Ramos (cell line): ENCODE measurements around the gene CP.

Experiments used
- in situ Hi-C: fragments of 300-500 bp; cut with MboI; formaldehyde crosslinking; loops from one replicate; pipeline ENCODE4 v1.14.3; 2022; ENCODE audit warnings: low sequenced_read_pairs; ENCODE audit not compliant: unreplicated experiment

Gene CP

DNA sequence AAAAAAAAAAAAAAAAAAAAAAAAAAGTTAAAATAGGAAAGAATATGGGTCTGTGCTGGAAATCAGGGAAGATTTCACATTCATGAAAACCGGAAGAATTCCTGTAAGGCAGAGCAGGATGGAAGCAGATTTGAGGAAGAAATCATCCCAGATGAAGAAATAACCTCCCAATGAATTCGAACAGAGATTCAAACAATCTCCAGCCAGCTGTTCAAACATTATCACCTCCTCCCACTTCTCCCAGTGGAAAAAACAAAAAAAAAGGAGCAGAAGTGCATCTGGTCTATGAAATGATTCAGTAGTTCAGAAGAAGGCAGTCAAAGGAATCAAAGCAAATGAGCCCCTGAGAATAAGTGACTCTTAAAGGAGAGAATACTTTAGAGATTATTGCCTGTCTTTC, 33.1 kb downstream of the CP start:
- in situ Hi-C loops = no loop called here

DNA sequence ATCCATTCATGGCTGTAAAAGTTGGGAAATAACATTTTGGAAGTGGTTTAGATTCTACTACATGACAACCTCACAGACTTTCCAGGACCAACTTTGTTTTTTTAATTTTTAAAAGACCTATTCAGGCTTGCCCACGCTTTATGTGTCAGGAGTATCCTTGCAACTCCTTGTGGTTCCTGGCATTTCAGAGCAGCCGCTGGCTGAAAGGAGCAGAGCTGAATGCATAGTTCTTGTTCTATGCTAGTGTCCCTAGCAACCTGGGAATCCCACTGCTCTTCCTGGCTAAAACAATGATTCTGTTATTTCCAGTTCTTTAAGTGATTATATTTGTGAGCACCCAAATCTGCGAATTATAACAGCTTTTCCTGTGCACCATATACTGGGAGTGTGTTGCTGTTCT, 34.9 kb downstream of the CP start:
- in situ Hi-C loops = no loop called here

DNA sequence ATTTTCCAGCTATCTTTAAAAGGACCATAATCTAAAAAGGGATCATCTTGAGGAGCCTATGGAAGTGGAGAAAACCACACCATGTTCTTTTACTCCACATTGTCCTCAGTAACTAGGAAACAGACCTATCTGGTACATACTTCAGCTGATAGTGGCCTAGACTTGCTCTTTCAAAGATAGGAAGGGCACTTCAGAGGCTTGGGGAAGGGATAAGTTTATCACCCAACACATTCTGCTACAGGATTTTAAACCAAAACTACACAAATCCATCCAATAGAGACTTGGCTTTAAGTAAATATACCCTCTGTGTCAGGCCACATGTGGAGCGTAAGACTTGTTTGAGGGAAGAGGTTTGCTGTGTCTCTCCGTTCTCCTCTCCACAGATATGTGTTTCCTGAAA, 35.4 kb downstream of the CP start:
- in situ Hi-C loops = no loop called here

DNA sequence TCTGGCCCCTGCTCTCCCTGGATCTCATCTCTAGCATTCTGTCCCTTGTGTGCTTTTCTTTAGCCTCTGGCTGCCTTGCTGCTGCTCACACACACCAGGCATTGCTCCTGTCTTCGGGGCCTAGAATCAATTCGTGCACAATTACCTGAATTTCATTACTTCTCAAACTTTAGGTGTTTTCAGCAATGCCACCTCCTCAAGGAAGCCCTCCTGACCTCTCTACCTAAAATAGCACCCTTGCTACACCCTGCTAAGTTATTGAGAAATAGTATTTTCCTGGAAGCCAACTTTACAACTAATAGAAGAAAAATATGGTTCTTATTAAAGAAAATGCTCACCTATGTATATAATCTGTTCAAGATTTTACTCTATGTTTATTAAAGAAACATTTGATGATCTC, 40.4 kb downstream of the CP start:
- in situ Hi-C loops = no loop called here

DNA sequence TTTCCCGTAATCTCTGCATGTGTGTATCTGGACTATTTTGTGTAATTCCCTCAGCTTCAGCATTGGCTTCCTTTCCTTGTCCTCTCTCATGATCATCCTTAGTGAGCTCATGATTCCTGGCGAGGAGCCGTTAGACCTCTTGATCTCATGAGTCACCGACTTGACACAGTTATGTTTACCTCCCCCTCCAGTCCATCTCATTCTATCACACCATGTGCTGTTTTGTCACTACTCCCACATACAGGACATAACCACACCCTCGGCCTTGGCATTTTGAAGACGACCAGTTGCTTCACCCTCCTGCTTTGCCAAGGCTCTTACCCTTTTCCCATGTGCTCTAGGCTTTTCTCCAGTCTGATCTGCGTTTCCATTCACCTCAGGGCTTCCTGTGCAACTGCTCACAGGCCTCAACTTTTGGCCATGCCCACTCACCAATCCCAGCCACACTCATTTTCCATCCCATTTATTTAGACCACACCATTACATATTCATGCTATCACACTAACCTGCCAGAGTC, 41.5 kb downstream of the CP start:
- in situ Hi-C loops = no loop called here

DNA sequence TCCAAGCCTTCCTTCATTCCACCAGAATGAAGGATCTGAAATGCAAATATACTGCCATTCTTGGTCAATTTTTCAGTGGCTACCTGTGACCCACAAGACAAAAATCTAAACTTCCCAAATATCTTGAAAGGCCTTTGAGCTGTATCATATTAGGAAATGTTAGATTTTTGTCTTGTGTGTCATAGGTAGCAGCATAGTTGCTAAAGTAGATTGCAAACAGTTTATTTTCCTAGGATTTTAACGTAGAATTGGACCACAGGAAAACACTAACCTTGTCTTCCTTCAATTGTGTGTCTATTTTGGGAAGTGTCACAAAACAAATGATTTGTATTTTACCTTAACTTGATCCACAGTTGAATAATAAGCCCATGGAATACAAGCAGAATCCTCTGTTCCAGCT, 42.4 kb downstream of the CP start:
- in situ Hi-C loops = no loop called here

DNA sequence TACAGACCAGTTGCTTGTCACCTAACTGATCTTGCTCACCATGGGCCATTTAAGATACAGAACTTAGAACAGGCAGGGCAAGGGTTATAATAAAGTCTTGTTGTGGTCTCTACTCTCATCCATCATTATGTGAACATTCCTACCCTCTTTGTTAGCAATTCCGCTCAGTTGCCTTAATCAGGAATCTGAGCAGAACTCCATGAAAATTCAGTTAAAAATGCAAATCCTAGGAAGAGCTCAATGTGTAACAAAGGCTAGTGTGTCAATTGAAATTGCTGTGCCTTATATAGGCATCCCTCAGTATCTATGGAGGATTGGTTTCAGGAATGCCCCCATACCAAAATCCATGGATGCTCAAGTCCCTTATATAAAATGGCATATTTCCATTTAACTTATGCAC, 44.5 kb downstream of the CP start:
- in situ Hi-C loops = no loop called here

DNA sequence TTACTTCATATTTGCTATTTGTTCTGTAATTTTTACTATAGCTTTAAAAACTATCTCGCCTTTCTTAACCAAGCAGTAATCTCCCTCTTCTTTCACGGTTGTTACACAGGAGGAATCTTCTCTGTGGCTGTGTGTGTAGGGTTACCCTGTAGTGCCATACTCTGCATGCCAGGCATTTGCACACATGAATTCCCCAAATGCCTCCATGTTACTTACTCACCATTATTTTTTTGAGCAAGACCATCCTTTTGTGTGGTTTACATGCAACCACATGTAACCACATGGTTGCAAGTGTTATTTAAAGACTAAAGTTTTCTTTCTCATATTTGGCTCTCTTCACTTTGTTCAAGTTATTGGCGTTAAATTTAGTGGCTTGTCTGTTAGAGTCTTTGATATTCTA, 46.7 kb downstream of the CP start:
- in situ Hi-C loops = no loop called here

DNA sequence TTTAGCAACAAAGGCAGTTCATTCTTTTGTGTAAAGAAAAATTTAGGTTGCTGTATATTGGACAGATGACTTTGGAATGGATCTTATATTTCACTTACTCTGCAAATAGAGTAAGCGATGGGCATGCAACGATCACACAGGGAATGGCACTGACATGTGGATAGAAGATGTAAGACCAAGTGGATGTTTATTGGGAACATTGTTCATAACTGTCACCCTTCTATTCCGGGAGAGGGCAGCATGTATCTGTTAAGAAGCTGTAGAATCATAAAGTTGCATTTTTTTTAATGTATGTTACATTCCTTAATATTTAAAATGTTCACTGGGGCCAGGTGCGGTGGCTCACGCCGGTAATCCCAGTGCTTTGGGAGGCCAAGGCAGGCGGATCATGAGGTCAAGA, 51.0 kb downstream of the CP start:
- in situ Hi-C loops = no loop called here

DNA sequence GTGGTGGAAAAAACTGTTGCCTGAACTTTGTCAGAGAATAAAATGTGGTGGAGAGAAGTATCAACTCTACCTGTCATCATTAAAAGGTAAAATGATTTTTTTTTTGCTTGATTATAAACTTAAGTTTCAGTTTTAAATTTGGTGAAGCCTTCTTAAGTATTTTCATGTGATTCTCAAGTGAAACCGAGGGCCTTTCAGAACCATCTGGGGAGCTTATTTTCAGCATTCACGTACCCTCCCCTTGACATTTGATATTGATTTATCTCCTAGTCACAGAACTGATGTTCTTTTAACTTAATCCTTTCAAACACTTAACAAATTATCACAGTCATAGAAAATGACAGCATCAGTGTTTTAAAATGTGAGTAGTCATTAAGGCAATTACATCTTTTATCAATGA, 53.7 kb downstream of the CP start:
- in situ Hi-C loops = no loop called here

DNA sequence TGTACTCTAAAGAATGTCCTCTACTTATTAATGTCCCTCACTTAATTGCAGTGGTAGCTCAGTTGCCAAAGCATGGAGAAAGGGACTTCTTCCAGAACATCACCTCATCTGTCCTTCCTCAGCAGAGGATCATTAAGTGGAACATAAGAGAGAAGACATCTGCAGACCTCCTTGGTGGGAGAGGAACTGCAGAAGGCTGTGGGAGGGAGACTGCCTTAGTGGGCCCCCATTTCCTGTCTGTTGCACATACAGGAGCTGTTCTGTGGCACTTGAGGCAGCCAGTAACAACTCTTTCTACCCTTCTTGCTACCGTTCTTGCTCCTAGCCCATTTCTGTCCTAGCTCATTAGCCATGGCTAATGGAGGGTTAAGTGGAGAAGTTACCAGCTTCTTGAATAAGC, 58.6 kb downstream of the CP start:
- in situ Hi-C loops = no loop called here

DNA sequence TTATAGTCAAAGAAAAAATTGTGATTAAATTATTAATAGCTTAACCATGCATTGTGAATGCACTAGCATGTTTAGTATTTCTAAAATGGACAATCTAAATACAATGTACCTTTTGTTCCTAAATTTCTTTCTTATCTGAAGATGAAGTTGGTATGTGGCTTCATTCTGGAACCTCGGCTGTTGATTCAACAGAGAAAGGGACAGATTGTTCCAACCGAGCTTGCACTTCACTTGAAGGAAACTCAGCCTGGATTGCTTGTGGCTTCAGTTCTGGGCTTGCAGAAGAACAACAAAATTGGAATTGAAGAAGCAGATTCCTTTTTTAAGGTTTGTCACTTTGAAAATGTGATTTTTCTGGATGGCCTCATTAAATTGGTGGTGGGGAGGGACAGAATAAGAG, 59.6 kb downstream of the CP start:
- in situ Hi-C loops = no loop called here

DNA sequence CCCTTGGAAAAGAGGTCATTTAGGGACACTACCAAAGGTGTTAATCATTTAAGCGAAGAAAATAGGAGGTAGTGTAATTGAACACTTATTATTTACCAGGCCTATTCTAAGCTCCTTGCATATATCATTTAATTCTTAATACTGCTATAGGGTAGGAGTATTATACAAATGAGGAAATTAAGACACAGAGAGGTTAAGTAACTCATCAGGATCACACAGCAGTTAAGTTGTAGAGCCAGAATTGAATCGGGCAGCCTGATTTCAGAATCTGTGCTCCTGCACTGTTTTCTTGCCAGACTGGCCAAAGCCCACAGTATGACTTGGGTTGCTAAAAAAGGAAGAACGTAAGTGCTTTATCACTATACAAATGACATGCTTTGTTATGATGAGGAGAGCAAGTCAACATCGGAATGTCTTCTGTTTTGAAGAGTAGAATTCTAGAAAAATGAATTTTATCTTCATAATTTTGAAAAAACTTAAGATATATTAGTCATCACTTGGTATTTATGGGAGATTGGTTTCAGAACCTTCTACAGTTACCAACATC, 60.8 kb downstream of the CP start:
- in situ Hi-C loops = no loop called here

DNA sequence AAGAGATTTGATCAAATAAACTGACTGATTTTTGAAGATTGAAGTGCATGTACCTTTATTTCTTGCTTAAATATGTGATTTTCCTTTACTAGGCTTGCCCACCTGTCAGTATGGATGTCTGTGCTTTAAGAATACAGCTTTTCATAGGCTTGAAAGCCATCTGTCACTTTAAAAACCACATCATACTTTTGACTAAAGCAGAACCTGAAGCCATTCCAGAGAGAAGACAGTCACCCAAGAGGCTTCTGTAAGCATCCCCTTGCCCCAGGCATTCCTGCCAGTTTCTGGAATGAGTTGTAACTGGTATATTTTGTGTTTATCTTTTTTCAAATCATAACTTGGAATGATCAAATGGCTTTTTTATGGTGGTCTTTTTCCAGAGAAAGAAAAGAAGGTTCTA, 68.2 kb downstream of the CP start:
- in situ Hi-C loops = no loop called here

DNA sequence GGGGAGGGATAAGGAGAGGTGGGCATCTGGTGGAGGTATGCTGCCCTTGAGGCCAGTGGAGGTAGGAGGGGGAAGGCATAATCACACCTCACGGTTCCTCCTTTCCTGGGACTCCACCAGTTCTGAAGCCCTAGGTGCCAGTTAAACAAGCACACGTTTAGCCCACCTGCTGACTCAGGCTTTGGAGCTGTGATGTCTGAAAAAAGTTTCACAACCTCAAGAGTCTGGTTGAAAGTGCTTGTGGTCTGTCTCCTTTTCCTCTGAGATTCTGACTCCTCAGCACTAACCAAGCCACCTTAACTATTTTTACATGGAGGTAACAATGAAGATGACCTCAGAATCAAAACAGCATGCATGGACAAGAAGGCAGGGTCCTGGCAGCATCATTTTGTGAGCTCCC, 69.2 kb downstream of the CP start:
- in situ Hi-C loops = no loop called here

DNA sequence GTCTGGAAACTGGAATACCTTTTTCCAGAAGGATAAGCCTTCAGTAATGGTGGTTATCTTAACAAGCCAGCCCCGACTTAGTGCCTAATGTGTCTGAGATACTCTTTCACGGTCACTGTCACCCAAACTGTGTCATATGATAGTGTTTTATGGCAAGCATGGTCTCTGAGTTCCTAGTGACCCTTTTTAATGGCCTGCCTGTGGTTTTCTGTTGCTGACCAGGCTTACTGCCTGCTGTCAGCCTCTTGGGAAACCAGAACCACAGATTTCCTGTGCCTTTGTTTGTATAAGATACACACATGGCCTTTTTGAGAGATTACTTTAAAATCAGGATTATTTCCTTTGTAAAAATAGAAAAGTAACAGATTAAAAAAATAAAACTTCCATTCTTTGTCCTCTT, 69.8 kb downstream of the CP start:
- in situ Hi-C loops = no loop called here

DNA sequence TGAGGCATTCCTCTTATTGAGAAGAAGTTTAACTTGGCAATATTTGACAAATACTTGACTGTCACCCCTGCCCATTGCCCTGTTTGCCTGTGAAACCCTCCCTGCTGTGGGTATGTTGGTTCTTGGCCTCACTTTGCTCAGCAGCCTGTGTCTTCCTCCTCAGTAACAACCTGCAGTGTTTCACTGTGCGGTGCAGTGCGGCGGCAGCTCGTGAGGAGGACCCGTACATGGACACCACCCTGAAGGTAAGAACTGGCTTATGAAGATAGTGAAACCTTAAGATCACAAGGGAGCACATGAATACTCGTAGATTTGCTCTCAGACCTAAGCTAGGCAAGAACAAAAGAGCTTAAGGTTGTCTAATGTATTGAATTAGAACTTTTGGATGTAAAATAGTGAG, 71.2 kb downstream of the CP start:
- in situ Hi-C loops = no loop called here

DNA sequence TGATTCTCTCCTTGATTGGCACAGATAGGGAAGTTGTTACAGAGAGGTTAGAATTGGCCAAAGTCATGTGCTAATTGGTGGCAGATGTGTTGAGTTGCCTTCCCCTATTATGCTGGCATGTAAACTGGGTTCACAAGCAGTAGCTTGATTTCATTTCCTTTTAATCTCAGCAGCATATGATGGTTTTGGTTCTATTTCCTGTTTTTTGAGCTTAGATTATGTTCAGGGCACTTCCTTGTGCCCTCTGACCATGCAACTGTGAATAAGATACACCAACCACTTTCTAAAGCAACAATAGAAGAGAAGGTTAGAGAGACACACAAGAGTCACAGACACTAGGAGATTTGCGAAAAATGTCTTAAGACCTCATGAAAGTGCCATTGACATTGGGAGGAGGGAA, 75.7 kb downstream of the CP start:
- in situ Hi-C loops = no loop called here

DNA sequence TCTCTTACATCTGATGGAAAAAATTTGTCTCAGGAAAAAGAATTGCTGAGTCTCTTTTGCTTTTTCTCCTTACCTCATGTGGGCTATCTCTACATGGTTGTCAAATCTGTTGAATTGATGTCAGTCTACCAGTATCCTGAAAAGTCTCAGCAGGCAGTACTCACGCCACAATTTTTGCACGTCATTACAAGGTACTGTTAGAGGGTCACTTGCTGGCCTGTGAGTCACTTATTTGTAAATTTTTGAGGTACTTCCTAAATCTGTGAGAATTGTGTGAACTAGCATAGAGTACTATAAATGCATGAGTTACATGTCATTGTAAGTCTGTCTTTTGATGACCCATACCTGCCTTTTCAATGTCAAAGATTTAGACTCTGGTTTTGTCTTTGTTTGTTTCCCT, 76.3 kb downstream of the CP start:
- in situ Hi-C loops = no loop called here

DNA sequence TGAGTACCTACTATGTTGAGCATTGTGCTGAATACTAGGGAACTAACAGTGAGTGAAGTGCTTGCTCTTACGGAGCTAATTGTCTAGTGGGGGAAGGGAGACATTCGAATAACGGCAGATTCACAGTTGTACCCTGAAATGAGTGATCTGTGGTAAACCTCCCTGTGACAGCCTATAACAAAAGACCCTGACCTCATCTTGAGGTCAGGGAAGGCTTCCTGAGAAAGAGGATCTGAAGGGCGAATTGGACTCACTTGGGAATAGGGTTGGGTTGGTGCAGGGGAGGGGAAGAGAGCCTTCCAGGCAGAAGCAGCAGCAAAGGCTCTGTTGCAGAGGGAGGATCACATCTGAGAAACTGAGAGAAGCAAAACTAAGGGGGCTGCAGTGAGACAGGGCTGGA, 78.9 kb downstream of the CP start:
- in situ Hi-C loops = no loop called here

DNA sequence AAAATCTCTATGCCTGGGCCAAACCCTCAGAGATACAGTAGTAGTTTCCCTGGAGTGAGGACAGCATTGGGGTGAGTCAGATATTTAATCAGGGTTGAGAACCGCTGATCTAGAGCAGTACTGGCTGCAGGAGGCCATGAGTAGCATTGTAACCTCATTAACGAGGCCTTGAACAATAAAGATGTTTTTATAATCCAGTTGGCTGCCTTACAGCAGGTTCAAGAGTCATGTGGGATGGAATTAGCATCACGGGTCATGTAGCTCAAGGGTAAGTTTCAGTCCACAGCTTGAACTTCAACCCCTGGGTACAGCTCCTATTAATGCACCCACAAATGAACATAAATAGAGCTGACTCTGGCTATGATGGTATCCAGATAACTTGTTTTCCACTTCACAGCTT, 87.1 kb downstream of the CP start:
- in situ Hi-C loops = no loop called here

DNA sequence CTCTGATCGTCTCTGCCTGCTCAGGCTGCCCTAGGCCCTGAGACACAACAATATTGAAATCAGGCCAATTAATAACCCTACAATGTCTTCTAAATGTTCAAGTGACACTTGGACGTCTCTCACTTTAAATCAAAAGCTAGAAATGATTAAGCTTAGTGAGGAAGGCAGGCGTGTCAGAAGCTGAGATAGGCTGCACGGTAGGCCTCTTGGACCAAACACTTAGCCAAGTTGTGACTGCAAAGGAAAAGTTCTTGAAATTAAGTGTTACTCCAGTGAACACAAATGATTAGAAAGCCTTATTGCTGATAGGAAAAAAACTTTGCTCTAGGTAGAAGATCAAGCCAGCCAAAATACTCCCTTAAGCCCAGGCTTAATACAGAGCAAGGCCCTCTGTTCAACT, 90.0 kb downstream of the CP start:
- in situ Hi-C loops = no loop called here
